Measurements from ENCODE around the gene ATE1. TPM values are rescaled to one million over a fixed set of nuclear protein-coding genes. Genes with fewer than 3 reads are reported as not detected.

ATE1 gene
- total RNA-seq, 1 experiment from 2014 or later, result 23.8 TPM

GRCh38 chr10:121692626-121693025 is 235.2 kb downstream of the ATE1 start:
- TF ChIP-seq JAZF1 (CRISPR knock-in tag; IDR thresholded peaks at IDR 0.05), result no peak
- TF ChIP-seq TEAD4 (CRISPR knock-in tag; IDR thresholded peaks at IDR 0.05), result no peak
- TF ChIP-seq ZNF512 (CRISPR knock-in tag; IDR thresholded peaks at IDR 0.05; ENCODE audit: borderline replicate concordance), result no peak
- TF ChIP-seq ZNF423 (CRISPR knock-in tag; IDR thresholded peaks at IDR 0.05), result no peak
- no peak for TF ChIP-seq NR3C1 (CRISPR knock-in tag; conservative IDR thresholded peaks at IDR 0.05; ENCODE audit: low read depth)
- no peak for TF ChIP-seq AFF4 (CRISPR knock-in tag; IDR thresholded peaks at IDR 0.05; ENCODE audit: borderline replicate concordance)
- no peak for TF ChIP-seq SMAD3 (CRISPR knock-in tag; IDR thresholded peaks at IDR 0.05; ENCODE audit: borderline replicate concordance)
- no peak for TF ChIP-seq EMX1 (CRISPR knock-in tag; IDR thresholded peaks at IDR 0.05)
- TF ChIP-seq IRF1 (CRISPR knock-in tag; IDR thresholded peaks at IDR 0.05), result no peak
- no peak for TF ChIP-seq ZNF138 (CRISPR knock-in tag; conservative IDR thresholded peaks at IDR 0.05)
- TF ChIP-seq ZSCAN18 (CRISPR knock-in tag; IDR thresholded peaks at IDR 0.05), result no peak
- TF ChIP-seq TCF7 (CRISPR knock-in tag; IDR thresholded peaks at IDR 0.05; ENCODE audit: low read depth), result no peak
- no peak for TF ChIP-seq E2F1 (CRISPR knock-in tag; IDR thresholded peaks at IDR 0.05)
- no peak for TF ChIP-seq ZNF532 (CRISPR knock-in tag; IDR thresholded peaks at IDR 0.05; ENCODE audit: borderline replicate concordance)
- no peak for TF ChIP-seq ZNF281 (CRISPR knock-in tag; IDR thresholded peaks at IDR 0.05)
- no peak for TF ChIP-seq GRHL2 (CRISPR knock-in tag; IDR thresholded peaks at IDR 0.05; ENCODE audit: insufficient replicate concordance, severe bottlenecking)
- ATAC-seq (no peak), DNase-seq (ENCODE audit: low spot score) (no peak)
- H3K4me1 Mint-ChIP-seq, result peaks cover 20% of the 10 kb centered on the region
- no peak overlapping the region for H3K27ac Mint-ChIP-seq
- CTCF ChIA-PET, result no interaction called here
- H3K36me3 Mint-ChIP-seq, result no peaks in the 10 kb centered on the region
- no peak overlapping the region for H3K4me3 Mint-ChIP-seq
- H3K9me3 Mint-ChIP-seq, result no peaks in the 10 kb centered on the region
- POLR2A ChIA-PET, result no interaction called here
- 0 out of 2 replicates have a peak, but pooled peaks cover 3% of the 10 kb centered on the region for H3K27me3 Mint-ChIP-seq (ENCODE audit: low read depth)

Measured in WTC11 (cell line).